Stimulated activated CD8-positive, alpha-beta memory T cell treated with anti-CD3 and anti-CD28 coated beads, Interleukin-2, amount 100 ng/mL, for 48 hours (primary cell): ENCODE data around the gene SLC38A11.

Source experiments
- DNase-seq, 2 donors: peaks; one replicate each; pipeline ENCODE4 v3.0.0-alpha.2; 2020; ENCODE audit warnings: low read depth in 2 of 2

The SLC38A11 gene

DNA sequence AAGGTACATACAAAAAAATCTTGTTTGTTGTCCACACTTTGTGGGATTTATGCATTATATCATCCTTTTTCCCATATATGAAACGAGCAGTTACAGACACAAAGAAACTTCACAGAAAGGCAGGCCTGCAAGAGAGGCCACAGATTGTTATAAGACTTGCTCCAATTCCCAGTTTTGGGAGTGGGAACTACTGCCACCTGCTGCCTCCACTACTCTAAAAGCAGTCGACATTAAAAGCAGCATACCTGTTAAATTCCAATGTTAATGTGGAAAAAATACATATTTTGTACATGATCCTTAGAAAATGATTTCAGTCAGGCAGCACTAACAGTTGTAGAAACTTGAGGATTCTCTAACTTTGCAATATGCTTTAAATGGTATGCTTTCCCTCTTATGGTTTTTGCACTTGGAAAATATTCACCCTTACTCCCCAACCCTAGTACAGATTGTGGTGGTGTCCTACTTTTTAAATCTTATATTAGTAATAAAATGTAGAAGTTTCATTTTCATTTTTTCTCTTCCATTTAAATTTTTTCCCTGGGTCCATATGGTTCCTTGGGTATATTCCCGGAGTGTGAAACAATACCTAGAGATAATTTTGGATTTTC is 37.9 kb downstream of the SLC38A11 start:
- no peak for DNase-seq

DNA sequence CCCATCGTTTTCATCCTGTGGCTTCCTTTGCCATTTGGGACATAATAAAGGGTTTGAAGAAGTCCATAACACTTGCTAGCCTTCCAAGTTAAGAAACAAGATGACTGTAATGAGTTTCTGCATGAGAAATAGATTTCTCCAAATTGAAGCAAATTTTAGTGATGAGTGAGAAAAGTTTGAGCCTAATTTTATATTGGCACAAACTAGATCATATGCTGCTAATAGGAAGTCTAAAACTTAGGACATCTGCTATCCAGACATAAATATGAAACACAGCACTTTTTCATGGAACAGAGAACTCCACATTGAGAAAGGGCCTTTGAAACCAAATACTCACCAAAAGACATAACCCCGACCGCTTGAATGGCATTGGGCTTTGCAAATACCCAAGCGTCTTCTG is 39.8 kb downstream of the SLC38A11 start:
- DNase-seq: no peak

DNA sequence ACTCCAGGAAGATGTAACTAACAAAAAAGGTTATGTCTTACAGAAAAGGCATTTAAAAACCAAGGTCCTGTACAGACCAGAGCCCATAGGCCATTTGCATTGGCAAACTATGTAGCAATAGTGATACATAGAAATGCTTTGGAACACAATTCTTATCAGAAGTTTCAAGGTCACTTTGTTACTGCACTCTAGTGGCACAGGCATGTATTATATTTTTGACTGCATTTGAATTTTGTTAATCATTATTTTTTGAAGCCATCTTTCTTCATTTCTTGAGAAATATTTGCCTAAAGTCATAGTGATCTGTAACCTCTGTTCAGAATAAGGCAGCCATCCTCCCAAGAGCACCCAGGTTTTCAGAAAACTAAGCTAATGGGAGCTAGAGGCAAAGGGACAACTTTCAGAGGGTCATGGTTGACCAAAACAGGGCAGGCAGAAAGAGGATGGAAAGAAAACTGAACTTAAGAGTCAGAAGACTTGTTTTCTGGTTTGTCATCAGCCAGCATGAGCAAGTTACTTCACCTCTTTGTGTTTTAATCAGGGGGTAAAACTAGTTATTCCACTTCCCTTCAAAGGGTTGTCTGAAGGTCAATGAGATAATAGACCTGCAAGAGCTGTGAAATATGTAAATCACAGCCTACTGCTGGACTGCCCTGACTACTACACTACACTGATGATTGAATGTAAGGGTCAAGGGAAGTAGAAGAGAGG is 41.5 kb downstream of the SLC38A11 start:
- no peak for DNase-seq

DNA sequence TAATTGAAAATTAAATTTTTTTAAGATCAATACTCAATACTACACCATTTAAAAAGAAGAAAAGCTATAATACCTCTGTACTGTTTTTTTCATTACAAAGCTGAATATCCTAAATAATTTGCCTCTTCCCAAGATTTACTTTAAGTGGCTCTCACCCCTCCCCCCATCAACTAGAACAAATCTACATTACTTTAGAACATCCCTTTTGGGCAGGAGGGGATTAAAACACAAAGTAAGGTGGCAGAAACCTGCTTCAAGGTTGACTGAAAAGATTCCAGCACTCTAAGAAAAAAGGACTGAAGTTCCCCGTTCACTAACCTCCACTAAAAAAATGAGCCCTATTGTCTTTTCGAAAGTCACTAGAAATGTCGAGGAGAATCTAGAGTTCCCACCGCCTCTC is 42.3 kb downstream of the SLC38A11 start:
- DNase-seq: no peak

DNA sequence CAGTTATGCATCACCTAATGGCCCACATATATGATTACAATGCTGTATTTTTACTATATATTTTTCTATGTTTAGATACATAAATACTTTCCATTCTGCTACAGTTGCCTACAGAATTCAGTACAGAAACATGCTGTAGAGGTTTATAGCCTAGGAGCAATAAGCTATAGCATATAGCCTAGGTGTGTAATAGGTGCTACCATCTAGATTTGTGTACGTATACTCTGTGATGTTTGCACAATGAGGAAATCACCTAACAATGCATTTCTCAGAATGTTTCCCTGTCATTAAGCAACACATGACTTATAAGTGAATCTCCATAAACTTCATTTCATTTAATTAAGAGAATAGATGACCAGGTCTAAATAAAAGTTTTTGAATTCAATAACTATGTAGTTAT is 43.5 kb downstream of the SLC38A11 start:
- DNase-seq: no peak

DNA sequence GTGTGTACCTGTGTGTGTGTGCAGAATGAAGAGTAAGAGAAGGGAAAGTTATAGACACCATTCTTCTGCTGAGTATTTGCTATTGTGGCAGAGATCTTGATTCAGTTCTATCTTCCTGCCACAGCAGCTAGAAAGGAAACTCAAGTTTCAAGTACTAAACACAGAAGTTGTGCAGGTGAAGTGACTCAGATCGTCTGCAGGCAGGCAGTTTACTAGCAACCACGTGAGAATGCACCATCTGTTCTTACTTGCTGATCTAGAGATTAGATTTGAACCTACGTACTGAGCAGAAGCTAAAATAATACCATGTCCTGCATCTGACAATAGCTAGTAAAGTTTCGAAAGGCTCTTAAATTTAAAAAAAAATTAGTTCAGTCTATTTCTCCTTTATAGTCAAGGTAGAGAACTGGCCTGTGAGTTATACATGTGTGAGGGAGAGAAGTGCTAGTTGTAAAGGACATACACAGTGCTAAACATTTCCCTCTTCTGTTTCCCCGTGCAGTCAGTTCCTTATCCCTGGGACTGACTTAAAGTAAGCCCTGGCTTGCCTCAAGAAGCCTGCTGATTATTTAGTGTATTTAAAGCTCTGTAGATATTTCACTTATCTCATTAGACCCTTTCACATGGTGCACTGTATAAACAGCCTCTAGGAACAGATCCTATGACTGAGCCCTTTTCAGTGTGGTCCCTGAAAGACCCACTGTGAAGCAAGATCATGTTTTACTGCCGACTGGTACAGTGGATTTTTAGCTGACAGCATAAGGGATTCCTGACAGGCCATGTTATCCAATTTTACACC is 45.0 kb downstream of the SLC38A11 start:
- no peak for DNase-seq

DNA sequence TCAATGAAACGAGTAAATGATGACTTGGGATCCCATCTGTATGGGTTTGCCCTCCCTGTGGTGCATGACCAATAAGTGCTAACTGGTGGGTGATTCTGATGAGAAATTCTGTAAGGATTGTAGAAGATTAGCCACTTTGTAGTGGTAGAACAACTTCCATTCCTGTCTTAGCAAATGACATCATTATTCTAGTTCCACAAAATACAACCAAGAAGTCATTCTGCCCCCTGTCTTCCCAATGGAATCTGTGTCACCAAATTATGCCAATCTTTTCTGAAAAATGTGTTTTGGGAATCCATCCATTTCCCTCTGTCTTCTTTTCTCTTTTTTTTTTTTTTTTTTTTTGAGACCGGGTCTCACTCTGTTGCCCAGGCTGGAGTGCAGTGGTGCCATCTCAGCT is 48.4 kb downstream of the SLC38A11 start:
- DNase-seq: no peak

DNA sequence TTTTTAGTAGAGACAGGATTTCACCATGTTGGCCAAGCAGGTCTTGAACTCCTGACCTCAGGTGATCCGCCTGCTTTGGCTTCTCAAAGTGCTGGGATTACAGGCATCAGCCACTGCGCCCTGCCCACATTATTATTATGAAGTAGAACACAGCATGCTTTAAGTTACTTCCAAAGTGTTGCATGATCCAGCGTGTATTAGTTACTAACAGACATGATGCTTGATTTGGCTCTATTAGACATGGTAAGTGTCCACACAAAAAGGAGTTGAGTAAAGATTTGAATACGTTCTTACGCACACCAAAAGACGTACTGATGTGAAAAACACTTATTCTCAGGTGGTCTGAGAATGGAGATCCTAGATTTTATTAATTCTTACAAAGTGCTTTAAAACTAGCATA is 50.0 kb downstream of the SLC38A11 start:
- DNase-seq: no peak

DNA sequence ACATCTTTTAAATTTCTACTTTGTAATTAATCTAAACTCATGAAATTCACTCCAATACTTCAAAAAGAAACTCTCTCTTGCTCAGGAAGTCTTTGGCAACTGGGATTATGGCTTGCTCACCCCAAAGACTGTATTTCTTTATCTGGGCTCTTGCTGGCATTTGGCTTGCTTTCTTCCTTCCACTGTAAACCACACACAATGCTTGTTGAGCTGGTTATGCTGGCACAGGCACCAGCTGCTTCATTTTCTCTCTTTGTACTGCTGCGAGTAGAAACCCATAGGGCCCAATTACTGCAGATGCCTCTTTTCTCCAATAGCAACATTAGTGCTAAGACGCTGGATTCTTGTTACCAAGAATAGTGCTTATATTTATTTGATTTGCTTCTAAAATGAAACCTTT is 51.4 kb downstream of the SLC38A11 start:
- DNase-seq: no peak

DNA sequence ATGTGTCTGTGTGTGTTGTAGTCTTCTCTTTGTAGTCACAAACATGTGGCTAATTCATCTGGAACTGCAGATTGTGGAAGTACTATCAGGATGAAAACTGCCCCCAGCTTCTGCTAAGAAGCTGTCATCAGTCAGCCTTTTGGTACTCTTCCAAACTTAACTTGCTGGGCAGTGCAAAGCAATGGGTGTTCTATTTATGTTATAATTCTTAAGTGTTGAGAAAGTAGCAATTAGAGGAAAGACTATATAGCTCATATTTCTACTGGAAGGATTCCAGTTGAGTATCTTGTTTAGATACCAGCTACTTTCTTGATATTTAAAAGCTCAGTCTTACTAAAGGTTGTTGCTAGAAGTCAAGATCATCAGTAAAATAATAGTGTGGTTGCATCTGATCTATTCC is 52.1 kb downstream of the SLC38A11 start:
- no peak for DNase-seq

DNA sequence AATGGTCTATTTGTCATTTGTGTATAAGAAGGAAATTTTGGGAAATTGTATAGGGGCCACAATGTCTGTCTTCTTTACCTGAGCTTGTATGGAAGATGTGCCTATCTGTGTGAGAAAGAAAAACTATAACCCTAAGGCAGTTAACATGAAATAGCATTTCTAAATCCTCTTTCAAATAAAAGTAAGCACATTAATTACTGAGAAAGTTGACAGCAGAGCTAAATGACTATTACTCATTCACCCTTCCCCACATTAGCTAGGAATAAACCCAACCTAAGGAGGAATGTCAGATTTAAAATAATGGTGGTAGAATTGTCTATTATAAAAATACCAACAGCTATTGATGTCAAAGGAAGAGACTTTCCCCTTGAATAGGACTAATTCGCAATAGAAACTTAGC is 56.2 kb downstream of the SLC38A11 start:
- no peak for DNase-seq

DNA sequence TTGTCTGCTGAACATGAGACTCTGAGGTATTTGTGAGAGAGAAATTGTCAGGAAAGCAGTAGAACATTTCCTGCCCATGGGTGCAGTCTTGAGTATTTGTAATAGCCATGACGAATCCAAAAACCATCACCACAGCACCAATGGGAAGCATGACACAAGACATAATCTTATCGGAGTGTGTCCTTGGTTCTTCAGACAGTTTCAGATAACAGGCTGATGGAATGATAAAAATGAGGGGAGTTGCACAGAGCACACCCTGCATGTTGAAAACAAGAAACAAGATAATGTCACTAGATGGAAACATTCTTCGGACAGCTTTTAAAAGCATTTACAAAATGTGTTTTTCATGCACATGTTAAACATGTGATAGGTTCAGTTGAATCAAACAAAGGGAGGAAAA is 56.9 kb downstream of the SLC38A11 start:
- DNase-seq: no peak

DNA sequence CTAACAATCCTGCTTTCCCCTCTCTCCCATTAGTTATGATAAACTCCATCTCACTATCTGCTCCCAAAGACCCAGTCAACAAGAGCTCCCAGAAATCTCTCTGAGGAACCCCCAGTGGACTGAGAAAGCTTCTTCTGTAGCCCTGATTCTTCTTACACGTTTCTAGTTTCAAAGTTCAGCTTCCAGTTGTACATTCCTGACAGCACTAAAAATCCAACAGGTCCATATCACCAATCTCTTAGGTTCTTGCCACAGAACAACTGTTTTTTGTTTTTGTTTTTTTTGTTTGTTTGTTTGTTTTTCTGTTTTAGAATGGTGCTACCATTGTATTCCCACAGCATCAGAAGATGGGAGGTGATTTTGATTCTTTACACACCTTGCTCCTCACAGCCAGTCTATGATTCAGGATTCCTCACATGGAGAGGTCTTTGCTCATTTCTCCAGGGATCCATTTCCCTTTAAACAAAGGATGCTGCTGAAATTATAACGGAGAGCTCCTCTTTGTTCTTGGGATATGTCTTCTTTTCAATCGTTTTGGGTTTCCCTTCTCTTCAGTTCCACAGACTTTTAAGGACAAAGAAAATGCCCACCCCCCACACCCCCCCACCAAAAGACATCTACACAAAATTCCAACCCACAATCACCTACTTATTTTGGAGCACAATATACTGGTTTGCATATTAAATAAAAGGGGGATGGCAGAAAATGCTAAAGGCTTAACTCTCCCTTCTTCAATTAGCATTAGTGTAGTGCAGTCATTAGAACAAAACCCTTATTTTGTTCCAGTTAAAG is 57.7 kb downstream of the SLC38A11 start:
- DNase-seq: no peak

DNA sequence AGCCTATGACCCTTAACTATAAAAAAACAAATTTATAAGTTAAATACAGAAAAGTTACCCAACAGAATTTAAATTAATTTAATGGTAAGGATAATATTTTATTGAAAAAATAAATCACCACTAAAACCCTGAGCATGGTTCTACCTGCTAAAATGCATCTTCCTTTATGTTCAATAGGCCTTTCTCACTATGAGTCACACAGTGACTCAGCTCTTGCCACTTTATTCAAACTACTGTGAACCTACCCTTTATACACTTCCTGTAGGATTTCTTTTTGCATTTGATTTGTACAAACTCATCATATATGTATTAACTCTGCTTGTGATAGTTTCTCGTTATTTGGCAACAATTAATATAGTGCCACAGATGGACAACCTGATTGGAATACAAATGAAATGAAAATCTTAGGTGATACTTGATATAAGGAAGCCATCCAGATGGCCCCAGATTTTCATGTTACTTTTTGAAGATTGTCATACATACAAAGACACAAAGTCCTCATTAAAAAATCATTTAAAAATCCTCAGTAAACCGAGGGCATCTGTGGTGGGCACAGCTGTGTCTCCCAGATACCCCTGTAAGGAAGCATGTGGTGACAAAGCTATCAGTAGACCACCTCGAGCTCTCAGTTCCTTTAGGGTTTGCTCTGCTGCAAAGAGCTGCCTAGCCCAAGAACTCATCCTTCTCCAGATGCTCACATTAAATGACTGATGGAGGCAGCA is 58.5 kb downstream of the SLC38A11 start:
- DNase-seq: no peak

DNA sequence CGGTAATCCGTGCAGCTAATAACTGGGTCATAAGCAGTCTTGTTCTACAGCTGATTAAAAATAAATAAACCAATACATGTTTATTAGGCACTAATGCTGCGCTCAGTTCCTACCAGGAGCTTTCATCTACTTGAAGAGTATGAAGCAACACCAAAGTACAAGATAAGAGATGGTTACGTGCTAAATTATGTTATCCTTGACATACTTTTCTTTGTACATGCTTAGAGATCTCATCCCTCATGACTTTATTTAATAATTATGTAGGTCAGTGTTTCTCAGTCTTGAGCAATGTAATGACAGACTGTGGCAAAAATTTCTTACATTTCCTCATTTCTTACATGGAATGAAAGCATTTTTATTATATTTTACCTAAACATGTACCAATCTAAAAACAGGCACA is 59.1 kb downstream of the SLC38A11 start:
- no peak for DNase-seq

DNA sequence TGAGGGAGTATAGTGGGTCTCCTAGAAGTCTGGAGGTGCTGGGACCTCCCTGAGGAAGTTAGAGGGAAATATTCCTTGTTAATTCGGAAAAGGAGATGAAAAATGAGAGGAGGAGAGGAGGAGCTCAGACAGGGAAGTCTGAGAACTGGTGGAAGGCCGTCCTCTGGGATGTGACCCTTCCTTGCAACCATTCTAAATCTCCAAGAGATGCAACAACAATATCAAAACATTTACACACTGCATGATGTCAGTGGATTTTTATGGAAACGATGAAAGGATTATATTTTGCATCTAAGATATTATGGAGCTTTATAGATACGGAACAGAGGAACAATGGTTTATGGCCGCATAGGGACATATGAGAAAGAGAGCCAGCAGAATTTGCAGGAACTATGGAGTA is 63.9 kb downstream of the SLC38A11 start:
- no peak for DNase-seq

DNA sequence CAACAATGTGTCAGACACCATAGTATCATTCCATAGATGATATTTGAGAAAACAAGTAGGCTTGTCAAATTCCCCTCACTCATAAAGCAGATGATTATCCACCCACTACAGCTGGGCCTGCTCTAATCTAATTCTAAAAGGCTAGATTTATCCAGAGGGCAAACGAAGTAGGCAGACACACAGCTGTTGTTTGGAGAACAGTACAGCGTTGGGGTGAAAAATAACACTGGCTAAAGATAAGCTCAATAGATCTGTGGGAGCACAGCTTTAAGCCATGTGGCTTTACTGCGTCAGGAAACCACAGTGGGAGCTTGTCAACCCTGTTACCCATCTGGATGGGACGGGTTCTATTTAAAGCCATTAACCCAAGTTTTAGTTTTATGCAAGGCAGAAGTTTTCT is 64.8 kb downstream of the SLC38A11 start:
- no peak for DNase-seq

DNA sequence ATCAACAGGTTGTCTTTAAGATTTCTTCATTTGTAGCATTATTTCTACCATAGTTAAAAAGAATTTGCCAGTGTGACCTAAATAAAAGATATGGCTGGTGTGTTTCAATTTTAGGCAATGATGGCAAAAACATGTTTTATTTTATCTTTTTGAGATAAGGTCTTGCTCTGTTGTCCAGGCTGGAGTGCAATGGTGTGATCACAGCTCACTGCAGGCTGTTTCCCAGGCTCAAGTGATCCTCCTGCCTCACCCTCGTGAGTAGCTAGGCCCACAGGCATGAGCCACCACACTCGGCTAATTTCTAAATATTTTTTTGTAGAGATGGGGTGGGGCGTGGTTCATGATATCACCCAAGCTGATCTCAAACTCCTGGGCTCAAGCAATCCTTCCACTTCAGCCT is 66.7 kb downstream of the SLC38A11 start:
- DNase-seq: no peak

DNA sequence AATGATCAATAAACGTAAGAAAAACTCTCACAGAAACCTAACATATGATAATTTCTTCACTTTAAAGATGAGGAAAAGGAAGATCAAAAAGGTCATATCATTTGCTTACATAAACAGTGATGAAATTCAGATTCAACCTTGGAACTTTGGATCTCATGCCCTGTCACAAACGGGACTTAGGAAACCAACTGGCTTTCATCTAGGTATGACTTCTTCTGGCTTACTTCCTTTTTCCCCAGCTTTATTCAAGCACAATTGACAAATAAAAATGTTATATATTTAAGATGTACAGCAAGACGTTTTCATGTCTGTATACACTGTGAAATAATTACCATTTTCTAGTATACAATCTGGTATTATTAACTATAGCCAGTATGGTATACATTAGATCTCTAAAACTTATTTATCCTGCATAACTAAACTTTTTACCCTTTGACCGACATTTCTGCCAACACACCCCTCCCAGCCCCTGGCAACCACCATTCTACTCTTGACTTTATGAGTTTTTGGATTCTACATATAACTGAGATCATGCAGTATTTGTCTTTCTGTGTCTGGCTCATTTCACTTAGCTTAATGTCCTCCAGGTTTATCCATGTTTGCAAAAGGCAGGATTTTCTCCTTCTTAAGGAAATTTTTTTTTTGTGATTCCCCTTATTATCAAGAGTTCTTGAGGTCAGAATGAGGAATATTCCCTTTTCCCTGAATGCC is 67.7 kb downstream of the SLC38A11 start:
- DNase-seq: no peak

DNA sequence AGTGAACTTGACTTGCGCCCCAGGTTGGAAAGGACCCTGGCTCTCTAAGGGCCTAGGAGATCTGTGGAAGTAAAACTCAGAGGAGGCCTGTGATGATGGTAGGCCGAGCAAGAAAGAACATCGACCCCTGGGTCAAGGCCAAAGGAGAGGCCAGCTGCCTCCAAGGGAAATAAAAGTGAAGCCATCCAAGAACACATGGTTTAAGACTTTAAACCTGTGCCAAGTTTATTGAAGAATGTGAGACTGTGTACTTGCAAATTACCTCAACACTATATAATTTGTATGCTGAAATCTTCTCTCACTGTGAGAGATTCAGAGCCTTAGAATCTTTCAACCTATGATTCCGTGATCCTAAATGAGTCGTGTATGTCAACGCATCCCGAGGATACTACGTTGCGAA is 73.0 kb downstream of the SLC38A11 start:
- DNase-seq: no peak

DNA sequence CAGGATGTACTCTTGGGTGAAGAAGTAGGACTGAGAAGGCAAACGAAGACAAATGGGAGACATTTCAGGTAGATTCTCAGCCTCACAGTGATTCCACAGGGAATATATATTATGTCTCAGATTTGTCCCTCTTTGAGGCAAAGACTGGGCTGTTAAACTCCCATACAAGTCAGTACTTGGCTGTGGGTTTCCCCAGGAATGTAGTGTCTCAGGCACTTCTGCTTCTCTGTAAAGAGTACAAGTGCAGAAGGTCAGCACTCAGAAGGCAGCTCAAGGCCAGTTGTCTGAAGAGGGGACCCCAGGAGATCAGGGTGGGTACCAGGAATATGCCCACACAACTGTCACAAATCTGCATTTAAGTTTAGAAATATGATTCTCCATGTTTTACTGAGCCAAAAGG is 73.8 kb downstream of the SLC38A11 start:
- DNase-seq: no peak
